ENCODE measurements around the gene TFEC.

GRCh38 chr7:116062666-116063065 is 32.1 kb upstream of the TFEC start:
- no peak for TF ChIP-seq TAF1 (IDR thresholded peaks at IDR 0.05; ENCODE audit: low read depth)
- TF ChIP-seq CTCF (IDR thresholded peaks at IDR 0.05; ENCODE audit: poor library complexity, severe bottlenecking), result no peak
- TF ChIP-seq, protein P1, sequence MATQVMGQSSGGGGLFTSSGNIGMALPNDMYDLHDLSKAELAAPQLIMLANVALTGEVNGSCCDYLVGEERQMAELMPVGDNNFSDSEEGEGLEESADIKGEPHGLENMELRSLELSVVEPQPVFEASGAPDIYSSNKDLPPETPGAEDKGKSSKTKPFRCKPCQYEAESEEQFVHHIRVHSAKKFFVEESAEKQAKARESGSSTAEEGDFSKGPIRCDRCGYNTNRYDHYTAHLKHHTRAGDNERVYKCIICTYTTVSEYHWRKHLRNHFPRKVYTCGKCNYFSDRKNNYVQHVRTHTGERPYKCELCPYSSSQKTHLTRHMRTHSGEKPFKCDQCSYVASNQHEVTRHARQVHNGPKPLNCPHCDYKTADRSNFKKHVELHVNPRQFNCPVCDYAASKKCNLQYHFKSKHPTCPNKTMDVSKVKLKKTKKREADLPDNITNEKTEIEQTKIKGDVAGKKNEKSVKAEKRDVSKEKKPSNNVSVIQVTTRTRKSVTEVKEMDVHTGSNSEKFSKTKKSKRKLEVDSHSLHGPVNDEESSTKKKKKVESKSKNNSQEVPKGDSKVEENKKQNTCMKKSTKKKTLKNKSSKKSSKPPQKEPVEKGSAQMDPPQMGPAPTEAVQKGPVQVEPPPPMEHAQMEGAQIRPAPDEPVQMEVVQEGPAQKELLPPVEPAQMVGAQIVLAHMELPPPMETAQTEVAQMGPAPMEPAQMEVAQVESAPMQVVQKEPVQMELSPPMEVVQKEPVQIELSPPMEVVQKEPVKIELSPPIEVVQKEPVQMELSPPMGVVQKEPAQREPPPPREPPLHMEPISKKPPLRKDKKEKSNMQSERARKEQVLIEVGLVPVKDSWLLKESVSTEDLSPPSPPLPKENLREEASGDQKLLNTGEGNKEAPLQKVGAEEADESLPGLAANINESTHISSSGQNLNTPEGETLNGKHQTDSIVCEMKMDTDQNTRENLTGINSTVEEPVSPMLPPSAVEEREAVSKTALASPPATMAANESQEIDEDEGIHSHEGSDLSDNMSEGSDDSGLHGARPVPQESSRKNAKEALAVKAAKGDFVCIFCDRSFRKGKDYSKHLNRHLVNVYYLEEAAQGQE (IDR thresholded peaks at IDR 0.05; ENCODE audit: borderline replicate concordance), result no peak
- no peak for TF ChIP-seq EZH2 (IDR thresholded peaks at IDR 0.05; ENCODE audit: borderline replicate concordance, insufficient read depth, low read length, poor library complexity, severe bottlenecking)

Data from neural cell (in vitro differentiated cells).